Thoracic aorta (tissue), 2 donors: ENCODE measurements around the gene SDF2L1. TPM values are rescaled to one million over a fixed set of nuclear protein-coding genes. Genes with fewer than 3 reads are reported as not detected.
"Not testable (repeated sequence)": the region's sequence is repeated elsewhere in the genome, so short reads cannot be mapped to it uniquely, and the experiment has no call there.

Source experiments
- ATAC-seq: fragments of 150-250 bp; one replicate; pipeline ENCODE4 v1.8.0; 2017; ENCODE audit warnings: low read depth; ENCODE audit not compliant: insufficient number of reproducible peaks, low FRiP score
- DNase-seq: peaks from one replicate; pipeline ENCODE4 v3.0.0-alpha.2; 2020; ENCODE audit warnings: low spot score
- H3K27ac ChIP-seq, 2 donors: fragments of 200-600 bp; sonication (generic); 1 replicate in 1 of 2; 2 replicates in 1 of 2; pipeline ENCODE4 v1.5.1; 2016; ENCODE audit warnings: mild to moderate bottlenecking in 2 of 2, moderate library complexity in 2 of 2
- H3K27me3 ChIP-seq: fragments of 200-600 bp; sonication (generic); replicated peaks from 2 replicates; pipeline ENCODE4 v1.6.0; 2016; ENCODE audit warnings: mild to moderate bottlenecking; ENCODE audit not compliant: insufficient read depth
- H3K36me3 ChIP-seq: fragments of 200-600 bp; sonication (generic); one replicate; pipeline ENCODE4 v1.5.1; 2016
- H3K4me1 ChIP-seq, 2 donors: fragments of 200-600 bp; sonication (generic); 1 replicate in 1 of 2; 2 replicates in 1 of 2; pipeline versions ENCODE4 v1.5.1 to v1.6.0; 2016; ENCODE audit warnings: low read depth in 2 of 2, mild to moderate bottlenecking in 1 of 2; ENCODE audit not compliant: control insufficient read depth in 1 of 2
- H3K4me3 ChIP-seq: fragments of 200-600 bp; sonication (generic); 2 replicates; pipeline ENCODE4 v1.5.1; 2016; ENCODE audit warnings: mild to moderate bottlenecking
- H3K9me3 ChIP-seq: fragments of 200-600 bp; sonication (generic); 2 replicates; pipeline ENCODE4 v1.5.1; 2016
- CTCF ChIP-seq: fragments of 200-600 bp; sonication (generic); IDR thresholded peaks from one replicate; pipeline ENCODE4 v1.5.1; 2019; ENCODE audit warnings: antibody characterized with exemption
- total RNA-seq, 2 donors: library from RNA; depleted of rRNA; stranded (reverse); fragments of >200 nt; gene quantifications; one replicate each; pipeline versions ENCODE4 v1.1.0 to v1.2.3, GENCODE V29; 2016

SDF2L1 gene
- total RNA-seq, 2 donors from 2014 or later = 40.9 to 54.0 TPM

- Histone ChIP-seq H3K27ac (peak overlapping the region; percentile 58 to 60), H3K36me3 (no peaks in the 10 kb centered on the region), H3K27me3 (no peaks in the 10 kb centered on the region), H3K9me3 (no peaks in the 10 kb centered on the region), H3K4me3 (peak overlapping the region; percentile 83), H3K4me1 (peaks cover 0 to 17% of the 10 kb centered on the region in 2 donors)
- DNase-seq (no peak), ATAC-seq (peak; percentile 37)
- TF ChIP-seq CTCF = peak; percentile 40
These were observed 699 bp upstream of the SDF2L1 start for GRCh38 chr22:21641417-21641788.

GRCh38 chr22:21642584-21643448 is 714 bp downstream of the SDF2L1 start:
- Histone ChIP-seq H3K4me3 (peak overlapping the region; percentile 83), H3K27me3 (no peaks in the 10 kb centered on the region), H3K36me3 (no peaks in the 10 kb centered on the region), H3K27ac (peak overlapping the region; percentile 60 to 63), H3K9me3 (no peaks in the 10 kb centered on the region), H3K4me1 (peaks cover 0 to 17% of the 10 kb centered on the region in 2 donors)
- DNase-seq (no peak), ATAC-seq (no peak)
- peak; percentile 16 for TF ChIP-seq CTCF

- H3K4me3 ChIP-seq = peak overlapping the region; percentile 83
These were observed 1.6 kb downstream of the SDF2L1 start for GRCh38 chr22:21643533-21644357.

DNA sequence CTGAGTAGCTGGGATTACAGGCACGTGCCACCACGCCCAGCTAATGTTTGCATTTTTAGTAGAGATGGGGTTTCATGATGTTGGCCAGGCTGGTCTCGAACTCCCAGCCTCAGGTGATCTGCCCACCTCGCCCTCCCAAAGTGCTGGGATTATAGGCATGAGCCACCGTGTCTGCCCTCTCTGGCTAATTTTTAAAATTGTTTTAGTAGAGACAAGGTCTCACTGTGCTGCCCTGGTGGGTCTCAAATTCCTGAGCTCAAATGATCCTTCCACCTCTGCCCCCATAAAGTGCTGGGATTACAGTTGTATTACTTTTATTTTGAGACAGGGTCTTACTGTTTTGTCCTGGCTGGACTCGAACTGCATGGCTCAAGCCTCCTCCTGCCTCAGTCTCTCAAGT is 3.4 kb downstream of the SDF2L1 start:
- not testable (repeated sequence) for H3K9me3 ChIP-seq, H3K36me3 ChIP-seq, DNase-seq, H3K27me3 ChIP-seq, H3K4me3 ChIP-seq, H3K27ac ChIP-seq, ATAC-seq
- peaks cover 0 to 17% of the 10 kb centered on the region in 2 donors for H3K4me1 ChIP-seq

More at GRCh38 chr22:21643533-21644357, 1.6 kb downstream of the SDF2L1 start:
- Histone ChIP-seq H3K36me3 (no peaks in the 10 kb centered on the region), H3K9me3 (no peaks in the 10 kb centered on the region), H3K27me3 (no peaks in the 10 kb centered on the region), H3K4me1 (peaks cover 0 to 17% of the 10 kb centered on the region in 2 donors), H3K27ac (no peak overlapping the region)
- TF ChIP-seq CTCF = no peak
- DNase-seq (no peak), ATAC-seq (no peak)

GRCh38 chr22:21646608-21647590 is 4.8 kb downstream of the SDF2L1 start:
- ATAC-seq = no peak
- Histone ChIP-seq H3K4me1 (peaks cover 6 to 18% of the 10 kb centered on the region in 2 donors), H3K4me3 (no peak overlapping the region), H3K9me3 (no peaks in the 10 kb centered on the region), H3K27ac (no peak overlapping the region), H3K27me3 (no peaks in the 10 kb centered on the region), H3K36me3 (no peaks in the 10 kb centered on the region)
- peak; percentile 87 for TF ChIP-seq CTCF
- DNase-seq = no peak
